HG03097 (cell line): ENCODE measurements around the gene MFSD12.
A peak's percentile ranks its signal among the peaks of the same experiment; 100 is the strongest.

ENCODE experiments used
- ATAC-seq: cut with Tn5 transposase; IDR thresholded peaks from one replicate; pipeline ENCODE4 v1.9.1; 2021; ENCODE audit not compliant: unreplicated experiment, low FRiP score

Gene MFSD12

GRCh38 chr19:3557461-3558248 is at the start of gene MFSD12:
Gene MFSD12 (minus strand): TSS chr19:3557586. CDS start chr19:3557403, 183 bp downstream.
- peak; percentile 67 for ATAC-seq

GRCh38 chr19:3606690-3607289 is 49.4 kb upstream of the MFSD12 start, which contains the start of gene TBXA2R:
Gene TBXA2R (minus strand): TSS chr19:3606875. CDS start chr19:3600634, 6,241 bp downstream.
- no peak for ATAC-seq

DNA sequence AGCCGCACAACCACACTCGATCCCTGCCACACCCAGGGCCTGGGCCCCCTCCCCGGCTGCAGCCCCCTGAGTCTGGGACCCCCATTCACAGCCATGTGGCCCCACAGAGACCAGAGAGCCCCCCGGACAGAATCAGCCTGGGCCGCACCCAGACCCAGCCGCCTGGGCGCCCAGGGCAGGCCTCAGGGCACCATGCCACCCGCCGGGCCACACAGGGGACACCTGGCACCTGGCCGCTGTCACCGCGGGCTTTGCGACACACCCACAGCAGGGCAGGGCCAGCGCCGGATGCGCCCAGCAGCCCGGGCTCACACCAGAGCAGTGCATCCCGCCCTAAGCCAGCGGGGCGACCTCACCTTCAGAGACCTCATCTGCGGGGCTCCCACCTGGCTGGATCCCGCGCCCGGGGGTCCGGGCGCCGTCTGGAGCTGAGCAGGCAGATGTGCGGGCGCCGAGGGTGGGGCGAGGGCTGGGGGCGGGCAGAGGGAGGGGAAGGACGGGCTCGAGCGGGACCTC is 48.8 kb upstream of the MFSD12 start:
- ATAC-seq, result no peak

DNA sequence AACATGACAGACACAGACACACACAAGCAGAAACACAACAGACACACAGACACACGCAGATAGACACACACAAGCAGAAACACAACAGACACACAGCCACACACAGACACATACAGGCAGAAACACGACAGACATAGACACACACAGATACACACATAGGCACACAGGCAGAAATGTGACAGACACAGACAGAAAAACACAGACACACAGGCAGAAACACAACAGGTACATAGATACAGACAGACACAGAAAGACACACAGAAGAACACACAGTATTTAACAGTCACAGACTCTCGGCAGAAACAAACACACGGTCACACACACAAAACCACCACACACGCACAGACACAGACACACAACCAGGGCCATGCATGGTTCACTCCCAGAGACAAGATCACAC is 48.4 kb upstream of the MFSD12 start:
- no peak for ATAC-seq

GRCh38 chr19:3605361-3605760 is 48.0 kb upstream of the MFSD12 start:
- ATAC-seq, result no peak

DNA sequence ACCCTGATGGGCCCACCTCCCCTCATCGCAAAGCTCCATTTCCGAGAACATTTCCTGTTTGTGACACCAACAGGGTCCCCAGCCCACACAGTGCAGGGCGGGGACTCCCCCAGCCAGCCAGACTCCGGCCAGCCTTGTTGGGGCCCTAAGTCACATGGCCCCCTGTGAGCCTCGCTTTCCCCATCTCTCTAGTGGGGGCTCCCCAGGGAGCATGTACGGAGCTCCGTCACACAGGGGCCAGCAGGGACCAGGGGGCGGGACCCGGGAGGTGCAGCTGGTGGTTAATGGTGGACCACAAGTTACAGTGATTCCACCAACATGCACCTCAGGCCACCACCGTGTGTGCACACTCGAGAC is 47.6 kb upstream of the MFSD12 start:
- no peak for ATAC-seq

DNA sequence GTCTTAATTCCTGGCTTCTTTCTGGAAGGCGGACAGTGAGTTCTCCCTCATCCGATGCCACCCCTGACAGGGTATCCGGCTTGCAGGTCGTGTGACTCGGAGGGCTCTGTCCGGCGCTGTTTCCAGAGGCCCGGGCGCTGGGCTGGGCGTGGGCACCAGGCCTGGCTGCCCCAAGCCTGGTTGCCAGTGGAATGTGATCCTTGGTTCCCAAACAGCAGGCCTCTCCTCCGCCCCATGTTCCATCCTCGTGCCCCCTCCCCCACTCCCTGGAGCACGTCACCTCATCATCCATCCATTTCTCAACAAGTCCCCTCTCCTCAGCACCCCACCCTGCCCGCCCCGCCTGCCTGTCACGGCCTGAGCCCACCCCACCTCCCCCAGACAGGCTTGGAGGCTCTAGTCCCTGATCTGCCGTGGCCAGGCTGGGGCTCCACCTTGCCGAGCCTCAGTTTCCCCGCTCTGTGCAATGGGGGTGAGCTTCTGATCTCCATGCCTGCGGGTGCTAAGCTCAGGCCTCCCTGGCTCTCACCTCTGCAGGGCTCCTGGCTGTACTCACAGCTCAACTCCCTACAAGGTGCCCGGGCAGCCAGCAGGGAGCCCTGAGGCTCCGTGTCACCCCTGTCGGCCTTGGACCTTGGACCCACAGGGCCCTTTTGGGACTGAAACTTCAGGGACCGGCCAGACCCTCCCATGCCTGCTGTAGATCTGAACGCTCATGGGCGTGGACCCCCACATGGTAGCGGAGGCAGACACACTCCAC is 47.0 kb upstream of the MFSD12 start:
- ATAC-seq, result no peak

DNA sequence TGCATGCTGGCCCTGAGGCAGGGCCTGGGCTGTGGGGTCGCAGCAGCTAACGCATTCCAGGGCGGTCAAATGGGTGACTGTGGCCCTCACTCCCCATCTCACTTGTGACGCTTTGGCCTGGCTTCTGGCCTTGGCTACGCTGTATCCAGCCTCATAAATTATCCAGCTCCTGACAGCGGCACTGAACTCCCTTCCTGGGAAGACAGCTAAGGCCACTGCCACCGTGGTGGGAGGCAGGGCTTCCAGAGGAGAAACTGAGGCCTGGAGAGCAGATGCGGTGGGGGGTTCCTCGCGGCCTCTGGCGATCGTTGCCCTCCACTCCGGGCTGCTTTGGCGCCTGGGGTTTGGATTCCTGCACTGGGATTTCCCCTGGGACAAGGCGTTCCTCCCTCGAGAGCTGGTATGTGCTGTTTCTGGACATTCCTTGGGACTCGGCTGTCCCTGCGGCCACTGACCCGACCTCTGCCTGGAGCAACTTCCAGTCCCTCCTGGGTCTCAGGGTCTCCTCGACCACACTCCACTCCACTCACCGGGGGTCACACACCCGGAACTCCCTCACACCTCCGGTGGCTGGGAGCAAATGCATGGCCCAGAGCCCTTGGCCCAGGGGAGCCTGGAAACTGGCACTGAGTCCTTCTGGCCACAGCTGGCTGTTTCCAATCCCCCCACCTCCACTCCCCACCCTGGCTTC is 45.9 kb upstream of the MFSD12 start:
- no peak for ATAC-seq

DNA sequence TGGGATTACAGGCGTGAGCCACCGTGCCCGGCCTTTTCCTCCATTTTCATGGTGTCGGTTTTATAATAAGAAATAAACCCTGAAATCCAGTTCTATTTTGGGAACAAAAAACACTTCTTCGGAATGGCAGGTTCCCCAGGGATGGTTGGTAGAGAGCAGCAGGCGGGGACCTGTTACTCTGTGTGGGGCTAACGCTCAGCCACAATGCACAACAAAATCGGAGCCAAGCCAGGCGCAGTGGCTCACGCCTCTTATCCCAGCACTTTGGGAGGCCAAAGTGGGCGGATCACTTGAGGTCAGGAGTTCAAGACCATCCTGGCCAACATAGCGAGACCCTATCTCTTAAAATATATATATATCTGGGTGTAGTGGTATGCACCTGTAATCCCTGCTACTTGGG is 43.6 kb upstream of the MFSD12 start:
- ATAC-seq, result no peak

DNA sequence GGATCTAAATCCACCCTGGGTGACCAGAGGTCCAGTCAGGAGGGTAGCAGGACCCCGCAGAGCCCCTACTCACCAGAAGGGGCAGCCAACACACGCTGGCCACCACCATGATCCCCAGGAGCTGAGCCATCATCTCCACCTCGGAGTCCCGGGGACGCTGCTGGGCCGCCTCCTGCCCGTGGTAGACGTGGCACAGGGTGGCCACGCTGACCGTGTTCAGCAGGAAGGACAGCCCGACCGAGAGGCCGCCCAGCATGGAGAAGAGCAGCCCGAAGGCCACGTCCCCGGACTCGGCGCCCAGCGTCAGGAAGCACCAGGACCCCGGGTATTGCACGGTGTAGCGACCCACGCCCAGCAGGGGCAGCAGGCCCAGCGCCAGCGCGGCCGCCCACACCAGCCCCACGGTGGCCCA is 42.4 kb upstream of the MFSD12 start:
- ATAC-seq, result no peak

GRCh38 chr19:3595521-3596061 is 38.2 kb upstream of the MFSD12 start:
- no peak for ATAC-seq

GRCh38 chr19:3593156-3593555 is 35.8 kb upstream of the MFSD12 start:
- ATAC-seq, result no peak

DNA sequence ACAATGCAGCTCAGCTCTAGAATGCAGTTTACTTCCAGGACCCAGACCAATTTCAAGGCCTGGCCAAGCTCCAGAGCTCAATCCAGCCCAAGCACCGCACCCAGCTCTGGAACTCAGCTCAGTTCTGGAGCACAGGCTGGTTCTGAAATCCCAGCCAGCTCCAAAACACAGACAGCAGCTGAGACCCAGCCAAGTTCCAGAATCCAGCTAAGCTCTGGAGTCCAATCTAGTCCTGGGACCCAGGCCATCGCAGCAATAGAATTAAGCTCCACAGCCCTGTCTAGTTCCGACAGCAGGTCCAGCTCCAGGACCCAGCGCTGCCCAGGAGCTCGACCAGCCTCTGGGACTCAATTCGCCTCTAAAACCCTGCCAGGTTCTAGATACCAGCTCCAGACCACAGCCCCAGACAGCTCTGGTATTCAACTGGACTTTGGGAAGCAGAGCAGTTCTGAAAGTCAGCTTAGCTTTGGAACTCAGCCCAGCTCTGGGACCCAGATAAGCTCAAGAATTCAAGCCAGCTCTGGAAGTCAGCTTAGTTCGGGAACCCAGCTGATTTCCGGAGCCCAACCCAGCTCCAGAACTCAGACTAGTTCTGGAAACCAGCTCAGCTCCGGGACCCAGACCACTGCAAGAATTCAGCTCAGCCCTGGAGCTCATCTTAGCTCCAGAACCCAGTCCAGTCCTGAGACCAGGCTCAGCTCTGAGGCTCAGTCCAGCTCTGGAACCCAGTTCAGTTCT is 34.7 kb upstream of the MFSD12 start:
- no peak for ATAC-seq

- ATAC-seq, result no peak
Observed at GRCh38 chr19:3590991-3591659, 33.7 kb upstream of the MFSD12 start.

- ATAC-seq, result no peak
Observed at GRCh38 chr19:3589949-3590348, 32.6 kb upstream of the MFSD12 start.

DNA sequence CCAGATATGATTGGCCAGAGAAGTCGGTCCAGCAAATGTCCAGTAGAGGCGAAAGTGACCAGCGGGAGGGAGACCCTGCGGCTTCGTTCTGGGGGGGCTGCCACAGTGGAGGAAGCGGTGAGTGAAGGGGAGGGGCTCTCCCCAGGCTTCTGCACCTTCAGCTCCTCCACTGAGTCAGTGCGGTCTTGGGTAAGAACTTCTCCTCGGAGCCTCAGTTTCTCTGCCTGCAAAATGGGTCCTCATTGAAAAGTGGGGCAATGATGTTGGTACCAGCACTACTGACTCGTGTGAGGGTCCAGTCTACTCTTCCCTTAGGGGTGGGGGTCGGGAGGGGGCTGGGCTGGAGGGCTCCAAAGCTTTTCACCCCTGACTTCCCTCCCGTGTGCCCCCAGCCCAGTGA is 32.1 kb upstream of the MFSD12 start:
- no peak for ATAC-seq

GRCh38 chr19:3586707-3587346 is 29.4 kb upstream of the MFSD12 start:
- no peak for ATAC-seq

- no peak for ATAC-seq
Observed at GRCh38 chr19:3586127-3586626, 28.8 kb upstream of the MFSD12 start.
